ENCODE data around the gene GPR148.

GPR148 gene

GRCh38 chr2:130754811-130755210 lies 25.9 kb downstream of the GPR148 start:
- no peak for DNase-seq

- no peak for DNase-seq
These were observed 26.6 kb downstream of the GPR148 start, which contains the start of gene AMER3 for GRCh38 chr2:130755256-130756052. AMER3 (plus strand) TSS chr2:130755540; CDS start chr2:130762073, 6,533 bp downstream.

DNA sequence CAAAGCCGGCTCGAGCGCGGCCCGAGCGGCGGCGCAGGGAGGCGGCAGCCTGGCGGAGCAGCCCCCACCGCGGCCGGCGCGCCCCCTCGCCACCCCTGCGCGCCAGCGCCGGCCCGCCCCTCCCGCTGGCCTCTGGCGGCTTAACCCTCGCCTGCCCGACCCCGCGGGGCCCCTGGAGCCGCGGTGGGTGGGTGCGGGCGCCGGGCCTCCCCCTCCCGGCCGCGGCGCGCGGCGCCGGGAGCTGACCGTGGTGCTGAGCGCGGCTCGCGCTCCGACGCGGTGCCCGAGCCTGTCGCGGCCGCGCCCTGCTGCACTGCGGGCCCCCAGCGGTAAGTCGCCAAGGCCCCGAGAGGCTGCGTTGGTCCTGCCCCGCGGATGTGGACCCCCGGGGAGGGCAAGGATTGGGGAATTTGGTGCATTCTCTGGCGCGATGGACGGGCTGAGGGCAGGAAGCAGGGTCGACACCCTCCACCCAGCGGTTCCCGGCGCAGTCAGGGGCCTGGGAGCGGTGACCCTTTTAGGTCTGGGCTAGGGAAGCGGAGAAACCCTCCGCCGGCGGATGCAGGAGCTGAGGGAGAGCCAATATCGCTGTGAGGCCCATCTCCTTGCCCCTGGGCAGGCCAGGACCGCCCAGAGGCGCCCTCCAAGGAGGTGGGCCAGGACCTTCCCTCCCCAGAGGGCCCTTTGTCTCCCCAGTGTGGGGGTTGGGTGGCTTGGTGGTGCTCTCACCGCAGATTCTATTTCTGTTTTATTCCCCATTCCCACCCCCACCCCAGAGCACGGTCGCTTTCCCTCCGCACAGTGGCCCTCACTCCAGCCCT lies 27.4 kb downstream of the GPR148 start:
- DNase-seq = no peak

DNA sequence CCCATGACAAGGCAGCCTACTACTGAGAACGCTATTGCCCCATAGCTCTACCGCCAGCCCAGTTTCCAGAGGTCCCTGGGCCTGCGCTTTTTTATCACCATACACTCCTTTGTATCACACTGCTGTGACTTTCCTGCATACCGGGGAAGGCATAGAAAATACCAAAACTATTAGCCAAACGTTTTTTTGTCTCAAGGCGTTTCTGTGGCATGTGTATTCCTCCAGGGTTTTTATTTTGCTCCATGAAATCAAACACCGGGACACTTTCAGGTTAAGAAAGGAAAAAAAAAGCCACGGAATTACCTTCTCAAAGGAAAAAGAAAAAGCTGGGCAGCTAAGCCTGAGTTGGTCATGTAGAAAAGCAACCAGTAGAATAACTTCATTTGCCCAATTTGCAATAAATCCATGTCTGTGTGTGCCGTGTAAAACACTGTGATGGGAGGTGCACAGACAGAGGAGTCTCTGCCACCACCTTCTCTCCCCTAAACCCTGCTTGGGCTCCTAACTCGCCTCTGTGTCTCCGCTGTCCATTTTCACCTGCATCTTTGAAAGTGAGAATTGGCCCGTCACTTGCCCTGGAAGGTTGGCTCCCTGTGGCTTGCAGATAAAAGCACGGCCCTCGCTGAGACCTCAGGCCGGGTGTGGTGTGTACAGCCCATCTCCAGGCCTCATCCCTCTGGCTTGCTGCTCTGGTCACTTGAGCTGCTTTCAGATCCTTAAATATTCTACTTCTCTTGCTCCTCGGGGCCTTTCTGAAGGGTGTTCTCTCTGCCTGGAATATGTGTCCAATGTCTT lies 28.2 kb downstream of the GPR148 start:
- DNase-seq = no peak

DNA sequence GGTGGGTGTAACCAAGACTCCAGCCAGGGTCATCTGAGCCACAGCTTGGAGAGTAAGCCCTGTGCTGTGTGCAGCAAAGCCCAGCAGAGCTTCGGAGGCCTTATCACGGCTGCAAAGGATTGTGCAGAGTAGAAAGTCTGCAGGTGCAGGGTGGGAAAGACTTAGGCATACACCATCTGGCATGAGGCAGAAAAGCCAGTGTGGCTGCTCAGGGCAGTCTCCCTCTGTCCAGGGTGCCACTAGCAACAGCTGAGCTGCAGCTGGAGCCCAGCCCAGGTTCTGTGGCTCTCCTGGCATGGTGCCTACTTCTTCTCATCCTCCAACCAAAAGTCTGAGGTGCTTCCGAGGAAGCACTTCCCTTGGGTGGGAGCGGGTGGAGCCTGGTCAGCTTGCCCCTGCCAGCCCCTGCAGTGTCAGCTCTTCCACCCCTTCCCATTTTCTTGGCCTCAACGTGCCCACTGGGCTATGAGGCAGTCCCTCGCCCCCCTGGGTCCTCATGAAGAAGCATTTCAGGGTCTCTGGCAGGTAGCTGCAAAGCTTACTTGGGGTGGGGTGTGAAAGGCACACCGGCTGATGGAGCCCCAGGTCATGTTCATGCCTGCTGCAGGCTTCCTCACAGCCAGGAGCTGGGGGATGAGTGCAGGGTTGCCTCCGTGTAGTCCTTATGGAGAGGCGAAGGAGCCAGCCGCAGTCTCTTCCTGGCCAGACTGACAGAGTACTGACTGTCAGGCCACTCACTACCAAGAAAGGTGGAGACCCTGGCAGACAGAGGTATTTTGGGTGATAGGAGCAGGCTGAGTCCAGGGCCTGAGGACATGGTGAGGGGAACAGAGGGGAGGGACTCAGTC lies 31.3 kb downstream of the GPR148 start:
- no peak for DNase-seq

- no peak for DNase-seq
These were observed 32.2 kb downstream of the GPR148 start for GRCh38 chr2:130760754-130761751.

GRCh38 chr2:130762031-130762909 lies 33.4 kb downstream of the GPR148 start:
- DNase-seq = no peak

DNA sequence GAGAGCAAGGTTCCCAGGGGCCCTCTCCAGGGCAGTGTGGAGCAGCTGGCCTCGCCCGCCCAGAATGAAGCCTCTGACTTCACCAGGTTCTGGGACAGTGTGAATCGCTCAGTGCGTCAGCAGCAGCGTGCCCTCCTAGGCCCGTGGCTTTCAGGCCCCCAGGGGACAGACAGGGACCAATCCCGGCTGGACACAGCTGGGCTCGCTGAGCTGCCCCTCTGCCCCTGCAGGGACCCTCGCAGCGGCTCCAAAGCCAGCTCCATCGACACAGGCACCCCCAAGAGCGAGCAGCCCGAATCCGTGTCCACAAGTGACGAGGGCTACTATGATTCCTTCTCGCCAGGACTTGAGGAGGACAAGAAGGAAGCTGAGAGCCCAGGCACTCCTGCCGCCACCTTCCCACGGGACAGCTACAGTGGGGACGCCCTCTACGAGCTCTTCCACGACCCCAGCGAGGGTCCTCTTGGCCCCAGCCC lies 34.1 kb downstream of the GPR148 start:
- no peak for DNase-seq

GRCh38 chr2:130763405-130763804 lies 34.5 kb downstream of the GPR148 start:
- DNase-seq = no peak

- DNase-seq = no peak
These were observed 35.4 kb downstream of the GPR148 start for GRCh38 chr2:130764035-130764820.

DNA sequence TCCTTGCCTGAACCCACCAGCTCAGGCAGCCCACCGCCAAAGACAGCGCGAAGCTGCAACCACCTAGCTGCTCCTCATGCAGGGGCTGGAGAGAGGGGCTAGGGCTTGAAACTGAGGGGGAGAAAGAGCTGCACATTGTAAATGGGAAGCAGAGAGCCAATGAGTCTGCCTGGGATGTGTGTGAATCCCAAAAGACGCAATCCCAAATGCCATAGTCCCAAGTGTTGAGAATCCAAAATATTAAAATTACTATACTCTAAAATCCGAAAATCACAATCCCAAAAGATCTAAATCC lies 35.9 kb downstream of the GPR148 start:
- DNase-seq = no peak

DNA sequence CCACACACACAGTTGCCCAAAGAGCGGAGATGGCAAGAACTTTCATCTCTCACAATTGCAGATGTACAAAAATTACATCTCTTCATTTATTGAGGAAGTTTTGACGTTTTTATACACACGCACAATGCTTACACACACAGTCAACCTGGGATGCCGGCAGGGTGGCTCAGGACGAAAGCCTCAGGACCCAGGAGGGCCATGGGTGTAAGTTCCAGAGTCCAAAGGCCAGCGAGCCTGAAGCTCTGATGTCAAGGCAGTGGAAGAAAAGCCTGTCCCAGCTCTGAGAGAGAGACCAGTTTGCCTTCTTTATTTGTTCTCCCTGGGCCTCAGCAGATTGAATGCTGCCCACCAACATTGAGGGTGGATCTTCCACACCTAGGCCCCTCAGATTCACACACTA lies 36.6 kb downstream of the GPR148 start:
- DNase-seq = no peak

- no peak for DNase-seq
These were observed 37.2 kb downstream of the GPR148 start for GRCh38 chr2:130766037-130766436.

DNA sequence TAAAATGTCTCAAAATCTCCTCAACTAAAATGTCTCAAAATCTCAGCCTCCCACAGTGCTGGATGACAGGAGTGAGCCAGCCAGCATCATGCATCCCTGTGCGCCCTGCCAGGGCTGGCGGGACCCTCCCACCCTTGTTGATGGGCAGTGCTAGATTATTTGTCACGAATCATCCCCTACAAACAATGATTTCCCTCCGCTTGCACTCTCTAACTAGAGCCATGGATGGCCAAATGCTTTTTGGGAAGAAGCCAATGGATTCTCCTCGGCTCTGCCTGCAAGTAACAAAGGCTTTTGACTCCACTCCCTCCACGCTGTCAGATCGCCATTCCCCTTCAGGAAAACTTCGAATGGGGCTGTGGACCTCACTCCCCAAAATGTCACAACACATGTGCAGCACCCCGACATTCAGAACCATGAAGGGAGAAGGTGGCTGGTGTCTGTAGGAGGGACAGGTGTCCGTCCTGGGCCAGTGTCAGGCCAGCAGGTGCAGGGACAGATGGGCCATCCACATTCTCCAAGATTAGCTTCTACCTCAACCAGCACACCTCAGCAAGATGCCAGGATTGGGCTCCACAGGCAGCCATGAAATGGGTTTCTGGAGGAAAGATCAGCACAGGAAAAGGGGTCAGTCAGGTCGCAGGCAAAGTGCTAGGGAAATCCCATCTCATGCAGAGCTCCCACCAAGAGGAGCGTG lies 38.0 kb downstream of the GPR148 start:
- no peak for DNase-seq

- no peak for DNase-seq
These were observed 38.5 kb downstream of the GPR148 start for GRCh38 chr2:130767408-130767775.

DNA sequence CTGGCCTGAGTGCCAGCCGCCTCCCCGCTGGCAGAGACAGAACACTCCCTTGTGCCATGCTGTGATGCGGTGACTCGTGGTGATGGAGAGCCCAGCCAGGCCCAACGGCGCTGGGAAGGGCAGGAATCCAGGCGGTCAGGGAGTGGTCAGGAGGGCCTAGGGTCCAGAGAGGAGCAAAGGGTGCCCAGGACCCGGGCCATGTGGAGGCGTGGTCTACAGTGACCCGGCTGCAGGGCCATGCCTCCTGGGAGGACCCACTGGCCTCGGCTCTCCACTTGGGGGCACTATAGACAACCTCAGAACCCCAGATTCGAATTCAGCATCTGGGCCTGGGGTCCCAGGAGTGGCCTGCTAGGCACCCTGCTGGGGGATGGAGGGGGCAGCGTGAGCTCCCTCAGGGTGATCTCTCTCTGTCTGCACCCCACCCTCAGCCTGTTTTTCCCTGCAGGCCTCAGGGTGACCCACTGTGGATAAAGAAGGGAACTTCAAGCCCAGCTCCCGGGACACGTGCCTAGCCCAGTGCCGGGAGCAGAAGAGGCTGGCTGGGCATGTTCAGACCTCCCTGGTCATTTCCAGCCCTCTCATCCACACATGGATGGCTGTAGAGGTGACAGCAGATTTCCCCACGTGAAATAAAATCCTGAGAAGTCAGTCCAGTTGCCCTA lies 39.5 kb downstream of the GPR148 start:
- DNase-seq = no peak

- no peak for DNase-seq
These were observed 40.6 kb downstream of the GPR148 start for GRCh38 chr2:130769343-130769907.

GRCh38 chr2:130776550-130776949 lies 47.7 kb downstream of the GPR148 start:
- no peak for DNase-seq
